Measurements from ENCODE around the gene DYNC2H1.

Gene DYNC2H1

GRCh38 chr11:103228807-103229206 is 119.6 kb downstream of the DYNC2H1 start:
- TF ChIP-seq CTCF (IDR thresholded peaks at IDR 0.05; ENCODE audit: borderline replicate concordance, insufficient read depth, low read depth, low read length): no peak
- H3K4me3 ChIP-seq (ENCODE audit: low read depth, low read length): no peak overlapping the region

DNA sequence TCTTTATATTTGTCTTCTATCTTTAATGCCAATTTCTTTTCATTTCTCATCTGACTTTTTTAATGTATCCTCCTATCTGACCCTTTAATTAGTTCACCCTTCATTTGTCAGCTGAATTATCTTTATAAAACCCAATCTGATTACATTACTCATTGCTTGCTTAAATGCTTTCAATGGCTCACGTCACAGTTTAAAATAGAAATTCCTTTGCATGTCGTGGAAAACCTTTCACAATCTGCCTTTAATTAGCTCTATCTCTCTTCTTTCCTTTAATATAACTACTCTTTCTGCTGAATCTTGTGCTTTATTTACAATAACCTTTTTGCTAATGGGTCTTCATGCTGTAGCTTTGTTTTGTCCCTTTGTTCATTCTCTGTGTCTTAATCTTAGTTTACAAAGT is 125.7 kb downstream of the DYNC2H1 start:
- TF ChIP-seq CTCF (IDR thresholded peaks at IDR 0.05; ENCODE audit: borderline replicate concordance, insufficient read depth, low read depth, low read length): no peak
- no peak overlapping the region for H3K4me3 ChIP-seq (ENCODE audit: low read depth, low read length)

- no peak overlapping the region for H3K4me3 ChIP-seq (ENCODE audit: low read depth, low read length)
- TF ChIP-seq CTCF (IDR thresholded peaks at IDR 0.05; ENCODE audit: borderline replicate concordance, insufficient read depth, low read depth, low read length): no peak
Observed at GRCh38 chr11:103241574-103241973, 132.3 kb downstream of the DYNC2H1 start.

DNA sequence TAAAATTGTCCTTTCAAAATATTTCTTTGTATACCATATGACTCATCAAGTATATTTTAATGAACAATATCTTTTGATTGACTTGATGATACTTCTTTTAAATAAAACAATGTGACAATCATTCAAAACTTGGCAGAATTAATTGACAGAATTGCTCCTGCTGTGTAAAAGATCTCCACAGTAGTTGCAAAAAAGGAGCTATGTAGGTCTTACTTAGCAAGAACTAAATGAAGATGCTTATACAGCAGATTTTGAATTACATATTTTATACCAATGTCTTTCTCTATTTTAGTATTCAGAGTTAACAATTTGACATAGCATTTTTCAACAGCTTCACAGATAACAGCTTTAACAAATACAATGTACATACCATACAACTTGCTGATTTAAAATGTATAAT is 144.9 kb downstream of the DYNC2H1 start:
- no peak overlapping the region for H3K4me3 ChIP-seq (ENCODE audit: low read depth, low read length)
- TF ChIP-seq CTCF (IDR thresholded peaks at IDR 0.05; ENCODE audit: borderline replicate concordance, insufficient read depth, low read depth, low read length): no peak

- no peak for TF ChIP-seq CTCF (IDR thresholded peaks at IDR 0.05; ENCODE audit: borderline replicate concordance, insufficient read depth, low read depth, low read length)
- no peak overlapping the region for H3K4me3 ChIP-seq (ENCODE audit: low read depth, low read length)
Observed at GRCh38 chr11:103257360-103257759, 148.1 kb downstream of the DYNC2H1 start.

- TF ChIP-seq CTCF (IDR thresholded peaks at IDR 0.05; ENCODE audit: borderline replicate concordance, insufficient read depth, low read depth, low read length): no peak
- H3K4me3 ChIP-seq (ENCODE audit: low read depth, low read length): no peak overlapping the region
Observed at GRCh38 chr11:103266167-103266831, 157.1 kb downstream of the DYNC2H1 start.

DNA sequence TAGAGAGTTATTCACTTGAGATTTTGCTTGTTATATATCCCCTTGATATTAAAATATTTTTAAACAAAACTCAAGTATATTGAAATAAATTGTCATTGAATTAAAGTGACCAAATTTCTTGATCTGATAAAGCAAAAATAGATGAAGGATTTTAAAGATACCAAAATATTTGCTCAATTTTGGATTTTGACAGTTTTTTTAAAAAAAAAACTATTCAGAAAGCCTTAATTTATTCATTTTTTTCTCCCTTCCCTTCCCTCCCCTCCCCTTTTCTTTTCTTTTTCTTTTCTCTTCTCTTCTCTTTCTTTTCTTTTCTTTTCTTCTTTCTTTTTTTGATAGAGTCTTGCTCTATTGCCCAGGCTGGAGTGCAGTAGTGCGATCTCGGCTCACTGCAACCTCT is 163.7 kb downstream of the DYNC2H1 start:
- no peak for TF ChIP-seq CTCF (IDR thresholded peaks at IDR 0.05; ENCODE audit: borderline replicate concordance, insufficient read depth, low read depth, low read length)
- no peak overlapping the region for H3K4me3 ChIP-seq (ENCODE audit: low read depth, low read length)

All from GM12875 (cell line).